GM21529 (cell line): ENCODE results near the gene TFIP11.

ENCODE experiments used
- ATAC-seq: cut with Tn5 transposase; IDR thresholded peaks from one replicate; pipeline ENCODE4 v1.9.1; 2021; ENCODE audit not compliant: unreplicated experiment

The TFIP11 gene

GRCh38 chr22:26508148-26508547 is 4.1 kb downstream of the TFIP11 start:
- no peak for ATAC-seq

- ATAC-seq: no peak
These were observed 8.5 kb downstream of the TFIP11 start for GRCh38 chr22:26503758-26504157.

- ATAC-seq: no peak
These were observed 9.3 kb downstream of the TFIP11 start for GRCh38 chr22:26502688-26503561.

GRCh38 chr22:26501996-26502395 is 10.3 kb downstream of the TFIP11 start:
- ATAC-seq: no peak

GRCh38 chr22:26499188-26499703 is 13.0 kb downstream of the TFIP11 start:
- no peak for ATAC-seq

- ATAC-seq: no peak
These were observed 15.8 kb downstream of the TFIP11 start for GRCh38 chr22:26496456-26496855.

GRCh38 chr22:26494506-26494905 is 17.8 kb downstream of the TFIP11 start:
- ATAC-seq: no peak

- ATAC-seq: no peak
These were observed 20.1 kb downstream of the TFIP11 start for GRCh38 chr22:26492220-26492619.

GRCh38 chr22:26489447-26490036 is 22.7 kb downstream of the TFIP11 start:
- no peak for ATAC-seq

- ATAC-seq: no peak
These were observed 24.3 kb downstream of the TFIP11 start for GRCh38 chr22:26487996-26488395.

- no peak for ATAC-seq
These were observed 25.9 kb downstream of the TFIP11 start for GRCh38 chr22:26486394-26486793.

- ATAC-seq: no peak
These were observed 26.4 kb downstream of the TFIP11 start for GRCh38 chr22:26485806-26486390.

- ATAC-seq: no peak
These were observed 27.3 kb downstream of the TFIP11 start for GRCh38 chr22:26485013-26485412.

GRCh38 chr22:26484360-26484706 is 27.9 kb downstream of the TFIP11 start:
- no peak for ATAC-seq

GRCh38 chr22:26483439-26484359 is 28.6 kb downstream of the TFIP11 start, which contains the start of the genes HPS4 and SRRD:
TSS of gene HPS4 (minus strand) at chr22:26483783. CDS start at chr22:26481762, 2,021 bp downstream.
TSS of gene SRRD (plus strand) at chr22:26483877. CDS start at chr22:26483891, 14 bp downstream.
- ATAC-seq: peak; percentile 57

- ATAC-seq: peak; percentile 2
These were observed 29.2 kb downstream of the TFIP11 start for GRCh38 chr22:26483043-26483438.

GRCh38 chr22:26482161-26482560 is 30.1 kb downstream of the TFIP11 start:
- no peak for ATAC-seq

- ATAC-seq: no peak
These were observed 30.6 kb downstream of the TFIP11 start for GRCh38 chr22:26481694-26482093.

GRCh38 chr22:26481112-26481693 is 31.1 kb downstream of the TFIP11 start:
- no peak for ATAC-seq

- ATAC-seq: no peak
These were observed 31.7 kb downstream of the TFIP11 start for GRCh38 chr22:26480611-26480932.
